Endothelial cell of umbilical vein (primary cell): Measurements from ENCODE around the gene DMAC2L. TPM values are rescaled to one million over a fixed set of nuclear protein-coding genes. Genes with fewer than 3 reads are reported as not detected.

ENCODE experiments used
- Bru-seq: library from RNA; stranded (reverse); fragments of 400-500 nt; gene quantifications from one replicate; lab custom pipeline; 2021; lab: Mats Ljungman, UMichigan
- BruChase-seq, 2 experiments: library from RNA; stranded (reverse); fragments of 400-500 nt; gene quantifications; one replicate each; lab custom pipeline; 2021; lab: Mats Ljungman, UMichigan
- BruUV-seq: library from RNA; stranded (reverse); fragments of 400-500 nt; replicated peaks from 2 replicates; lab custom pipeline; 2021; lab: Mats Ljungman, UMichigan
- CTCF ChIA-PET: fragments of 300-600, 350-600 bp; sonication (Branson Sonifier 250); formaldehyde crosslinking; loops from one replicate; lab custom pipeline; 2021; ENCODE audit warnings: antibody characterized with exemption, inconsistent platforms; lab: Charles Lee
- POLR2A ChIA-PET: fragments of 300-600, 350-600 bp; sonication (Branson Sonifier 250); formaldehyde crosslinking; loops from one replicate; lab custom pipeline; 2021; ENCODE audit warnings: antibody characterized with exemption, inconsistent platforms; lab: Charles Lee
- DNase-seq: peaks from one replicate; pipeline ENCODE4 v3.0.0-alpha.2; 2011; ENCODE audit warnings: low read depth, low spot score
- FAIRE-seq: peaks from 2 replicates; lab custom pipeline; 2011; peaks lifted over from hg19 to GRCh38; lab: Jason Lieb, UNC
- H2AFZ ChIP-seq: 2 replicates; pipeline ENCODE4 v1.6.0; 2012; ENCODE audit warnings: low read depth, low read length, control low read depth, inconsistent platforms
- H3K27ac ChIP-seq: 2 replicates; pipeline ENCODE4 v1.5.1; 2011; ENCODE audit warnings: low read depth, mild to moderate bottlenecking, control low read depth, low read length, moderate library complexity; ENCODE audit not compliant: insufficient read depth
- H3K27me3 ChIP-seq, 2 experiments: 2 replicates each; pipeline versions ENCODE4 v1.6.0 to v1.6.1; 2011; ENCODE audit warnings: low read length in 2 of 2, mixed read lengths in 1 of 2; ENCODE audit not compliant: control insufficient read depth in 2 of 2, insufficient read depth in 2 of 2
- H3K36me3 ChIP-seq, 2 experiments: 2 replicates in 1 of 2; 3 replicates in 1 of 2; pipeline ENCODE4 v1.5.1; 2011; ENCODE audit warnings: low read length in 2 of 2, mild to moderate bottlenecking in 1 of 2, moderate library complexity in 1 of 2; ENCODE audit not compliant: control insufficient read depth in 2 of 2, insufficient read depth in 2 of 2; ENCODE audit errors: extremely low read depth in 1 of 2
- H3K4me1 ChIP-seq: 3 replicates; pipeline ENCODE4 v1.5.1; 2011; ENCODE audit warnings: mild to moderate bottlenecking, low read length; ENCODE audit not compliant: control insufficient read depth, insufficient read depth; ENCODE audit errors: extremely low read depth
- H3K4me2 ChIP-seq: 2 replicates; pipeline ENCODE4 v1.6.1; 2011; ENCODE audit warnings: low read length, control low read depth, mixed read lengths; ENCODE audit not compliant: insufficient read depth
- H3K4me3 ChIP-seq, 3 experiments: fragments of 200-600 bp in 1 of 3; sonication (generic), shearing (Covaris generic) in 1 of 3; replicated peaks in 1 of 3; 2 replicates each; pipeline ENCODE4 v1.5.1; 2011 to 2016; ENCODE audit warnings: control low read depth in 3 of 3, low read length in 3 of 3, mild to moderate bottlenecking in 2 of 3, inconsistent platforms in 1 of 3, low read depth in 1 of 3, moderate library complexity in 1 of 3; ENCODE audit not compliant: insufficient read depth in 1 of 3
- H3K79me2 ChIP-seq: 2 replicates; pipeline ENCODE4 v1.6.0; 2012; ENCODE audit warnings: low read length, inconsistent platforms; ENCODE audit not compliant: control insufficient read depth, insufficient read depth
- H3K9ac ChIP-seq: replicated peaks from 2 replicates; pipeline ENCODE3; 2011; ENCODE audit warnings: low read length, control low read depth; ENCODE audit not compliant: insufficient read depth; ENCODE audit errors: extremely low read depth
- H3K9me1 ChIP-seq: replicated peaks from 3 replicates; pipeline ENCODE4 v1.6.0; 2011; ENCODE audit warnings: mild to moderate bottlenecking, low read length; ENCODE audit not compliant: control insufficient read depth, insufficient read depth; ENCODE audit errors: extremely low read depth
- H3K9me3 ChIP-seq: replicated peaks from 2 replicates; pipeline ENCODE4 v1.5.1; 2012; ENCODE audit warnings: low read length, inconsistent platforms; ENCODE audit not compliant: control insufficient read depth, insufficient read depth
- H4K20me1 ChIP-seq: replicated peaks from 2 replicates; pipeline ENCODE3; 2011; ENCODE audit warnings: mild to moderate bottlenecking, low read length; ENCODE audit not compliant: control insufficient read depth, insufficient read depth; ENCODE audit errors: extremely low read depth
- CTCF ChIP-seq, 2 donors: IDR thresholded peaks; 1 replicate in 1 of 2; 2 replicates in 1 of 2; pipeline ENCODE4 v1.5.1; 2011; ENCODE audit warnings: low read length in 2 of 2, mild to moderate bottlenecking in 2 of 2, moderate library complexity in 2 of 2, control low read depth in 1 of 2, inconsistent platforms in 1 of 2, low read depth in 1 of 2; ENCODE audit not compliant: insufficient read depth in 1 of 2; ENCODE audit errors: extremely low read depth in 1 of 2
- EZH2 ChIP-seq: IDR thresholded peaks from 2 replicates; pipeline ENCODE4 v1.6.1; 2012; ENCODE audit warnings: borderline replicate concordance, low read depth, mild to moderate bottlenecking, moderate library complexity, low read length, inconsistent platforms; ENCODE audit not compliant: severe bottlenecking
- FOS ChIP-seq: IDR thresholded peaks from 2 replicates; pipeline ENCODE4 v1.6.1; 2011; ENCODE audit warnings: mild to moderate bottlenecking, low read length, moderate library complexity, borderline replicate concordance; ENCODE audit not compliant: insufficient read depth
- GATA2 ChIP-seq: IDR thresholded peaks from 2 replicates; pipeline ENCODE4 v1.7.0; 2011; ENCODE audit warnings: low read depth, mild to moderate bottlenecking, moderate library complexity, mixed read lengths, low read length; ENCODE audit not compliant: insufficient read length, insufficient read depth
- JUN ChIP-seq: IDR thresholded peaks from 2 replicates; pipeline ENCODE4 v1.6.1; 2011; ENCODE audit warnings: borderline replicate concordance, low read depth; ENCODE audit not compliant: insufficient read length, insufficient read depth
- MYC ChIP-seq: IDR thresholded peaks from one replicate; pipeline ENCODE4 v1.6.1; 2011; ENCODE audit warnings: mild to moderate bottlenecking, low read depth, low read length
- POLR2A ChIP-seq: IDR thresholded peaks from 2 replicates; pipeline ENCODE4 v1.6.1; 2012; ENCODE audit warnings: low read depth, mild to moderate bottlenecking, control low read depth, low read length
- POLR2AphosphoS5 ChIP-seq: IDR thresholded peaks from 2 replicates; pipeline ENCODE4 v1.6.1; 2012; ENCODE audit warnings: low read depth, mild to moderate bottlenecking, control low read depth, low read length, moderate library complexity; ENCODE audit not compliant: insufficient read depth
- dilution Hi-C: fragments of 300-500 bp; cut with MboI; formaldehyde crosslinking; loops from one replicate; pipeline ENCODE4 v1.15.0; 2019; ENCODE audit warnings: low sequenced_read_pairs; ENCODE audit not compliant: extremely low pct_ligation_motif_present
- intact Hi-C: fragments of 100-400 bp; cut with micrococcal nuclease; formaldehyde crosslinking; loops from one replicate; pipeline ENCODE4 v1.10.0; 2022
- long read RNA-seq: library from polyadenylated mRNA; stranded (forward); transcript quantifications from one replicate; pipeline ENCODE4 v2.0.0, GENCODE V29; 2021
- polyA minus RNA-seq, 3 experiments: library from RNA; depleted of rRNA, polyadenylated mRNA; stranded (reverse); fragments of >200 nt; gene quantifications; 1 replicate in 1 of 3; 2 replicates in 2 of 3; pipeline ENCODE4 v1.2.3, GENCODE V29; 2011
- polyA plus RNA-seq, 4 experiments: library from polyadenylated mRNA; depleted of rRNA in 3 of 4; stranded (reverse) in 3 of 4; unstranded in 1 of 4; fragments of >200 nt; gene quantifications; 2 replicates each; pipeline versions ENCODE4 v1.2.1 to v1.2.3, GENCODE V29; 2011 to 2012; ENCODE audit warnings: missing spikeins in 1 of 4
- total RNA-seq: library from RNA; stranded (reverse); gene quantifications from 2 replicates; pipeline ENCODE4 v1.2.3, GENCODE V29; 2021
- TF ChIP-seq, protein P1 (sequence below): IDR thresholded peaks from 2 replicates; pipeline ENCODE4 v1.6.1; 2011; ENCODE audit not compliant: insufficient read depth, insufficient read length

DMAC2L gene, protein sequence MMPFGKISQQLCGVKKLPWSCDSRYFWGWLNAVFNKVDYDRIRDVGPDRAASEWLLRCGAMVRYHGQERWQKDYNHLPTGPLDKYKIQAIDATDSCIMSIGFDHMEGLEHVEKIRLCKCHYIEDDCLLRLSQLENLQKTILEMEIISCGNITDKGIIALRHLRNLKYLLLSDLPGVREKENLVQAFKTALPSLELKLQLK
- total RNA-seq (7.9 and 13.9 TPM in 2 replicates), polyA plus RNA-seq (16.1 and 19.2 TPM in 2 replicates), polyA minus RNA-seq (8.3 and 15.5 TPM in 2 replicates), Bru-seq, nascent RNA (percentile 78 among the genes with signal in this experiment), BruChase-seq, experiment 1, labeled RNA remaining after a 6-hour chase (percentile 58 among the genes with signal in this experiment), BruChase-seq, experiment 2, labeled RNA remaining after a 2-hour chase (percentile 66 among the genes with signal in this experiment)
- 15.7 and 15.9 TPM in 2 replicates for polyA plus RNA-seq (2011; cell fraction: cytosol; rRNA removed)
- 11.9 and 15.9 TPM in 2 replicates for polyA plus RNA-seq (2011; cell fraction: nucleus; rRNA removed)
- 9.0 and 9.6 TPM in 2 replicates for polyA plus RNA-seq (2012)
- polyA minus RNA-seq (2011; cell fraction: cytosol; rRNA and poly(A)+ RNA removed): 6.1 TPM
- 10.9 and 17.3 TPM in 2 replicates for polyA minus RNA-seq (2011; cell fraction: nucleus; rRNA and poly(A)+ RNA removed)
- long read RNA-seq, transcript ATP5S-207 (5 exons, 2,008 nt): major isoform, 8 of 20 reads
- long read RNA-seq, partial matches to known transcripts: 2 of 20 reads
- long read RNA-seq, other reads (novel, unspliced or antisense): 10 of 20 reads

GRCh38 chr14:50311972-50312733 lies at the start of gene DMAC2L, which contains the start of gene L2HGDH:
DMAC2L (plus strand) TSS chr14:50312324; CDS start chr14:50321488, 9,164 bp downstream.
L2HGDH (minus strand) TSS chr14:50312229; CDS start chr14:50312150, 79 bp downstream.
- H3K4me1 ChIP-seq: peaks cover 15% of the 10 kb centered on the region
- no peaks in the 10 kb centered on the region for H3K9me1 ChIP-seq
- POLR2A ChIA-PET: interaction anchor here (0.6 to 1.1 kb wide), 8 partner anchors 9 to 548 kb away, joined by 3 to 6 read pairs (median 3); partner anchors contain the start of gene CDKL1
- peak within 1 kb of the TSS; percentile 66 for H3K27ac ChIP-seq
- no peaks in the 10 kb centered on the region for H3K9me3 ChIP-seq
- no TSS peak for BruUV-seq
- intact Hi-C loops: loop anchor here (1.0 to 10.0 kb wide), 4 partner anchors 81 to 523 kb away; partner anchors contain the start of genes NIN, SAV1 and SOS2
- peaks cover 3% of the 10 kb centered on the region for H3K79me2 ChIP-seq
- peak within 1 kb of the TSS; percentile 97 for H3K4me2 ChIP-seq
- H4K20me1 ChIP-seq: no peaks in the 10 kb centered on the region
- H3K36me3 ChIP-seq: no peaks in the 10 kb centered on the region
- peak; percentile 95 for DNase-seq
- dilution Hi-C loops: no loop called here
- FAIRE-seq: peak; percentile 88
- peak within 1 kb of the TSS; percentile 86 for H2AFZ ChIP-seq
- H3K4me3 ChIP-seq: peak within 1 kb of the TSS; percentile 64 to 83 (median 79)
- CTCF ChIA-PET: interaction anchor here (0.6 to 3.0 kb wide), 9 partner anchors 9 to 450 kb away, joined by 3 to 19 read pairs (median 4); partner anchors contain the start of genes ATL1 and MAP4K5
- H3K9ac ChIP-seq: peak within 1 kb of the TSS; percentile 74
- H3K27me3 ChIP-seq: no peaks in the 10 kb centered on the region
- TF ChIP-seq GATA2 (no peak), MYC (peak; percentile 11), POLR2A (peak; percentile 91), FOS (no peak), CTCF (IDR thresholded peaks at IDR 0.05; ENCODE audit: extremely low read depth in 1 of 2, insufficient read depth in 1 of 2, low read depth in 1 of 2, low read length in 2 of 2) (peak in 1 of 2 donors; percentile 60), JUN (no peak), EZH2 (no peak), POLR2AphosphoS5 (peak; percentile 84)
- TF ChIP-seq, protein P1, sequence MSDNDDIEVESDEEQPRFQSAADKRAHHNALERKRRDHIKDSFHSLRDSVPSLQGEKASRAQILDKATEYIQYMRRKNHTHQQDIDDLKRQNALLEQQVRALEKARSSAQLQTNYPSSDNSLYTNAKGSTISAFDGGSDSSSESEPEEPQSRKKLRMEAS: peak; percentile 76
